ENCODE data around the gene MRPL52. TPM values are rescaled to one million over a fixed set of nuclear protein-coding genes. Genes with fewer than 3 reads are reported as not detected.

The MRPL52 gene
- total and polyA plus RNA-seq, 4 donors, result 21.1 to 104 (median 82.1) TPM

- Histone ChIP-seq H3K9me3 (ENCODE audit: control insufficient read depth, insufficient read depth, low read length) (no peaks in the 10 kb centered on the region), H3K4me3 (ENCODE audit: low read depth, low read length) (no peak overlapping the region), H3K36me3 (ENCODE audit: control insufficient read depth, insufficient read depth, low read length) (peaks cover 44% of the 10 kb centered on the region), H3K27me3 (ENCODE audit: control insufficient read depth, insufficient read depth, low read length) (no peaks in the 10 kb centered on the region), H3K4me1 (ENCODE audit: control insufficient read depth, insufficient read depth, low read length) (peaks cover 9% of the 10 kb centered on the region), H3K27ac (ENCODE audit: low read depth, low read length) (no peak overlapping the region)
- 94% methylated on average over 20 of the region's 20 CpGs for WGBS (ENCODE audit: insufficient coverage)
- DNase-seq (ENCODE audit: low read depth in 4 of 6, low spot score in 6 of 6), result no peak
Observed at GRCh38 chr14:22875748-22876319, 46.1 kb downstream of the MRPL52 start.

DNA sequence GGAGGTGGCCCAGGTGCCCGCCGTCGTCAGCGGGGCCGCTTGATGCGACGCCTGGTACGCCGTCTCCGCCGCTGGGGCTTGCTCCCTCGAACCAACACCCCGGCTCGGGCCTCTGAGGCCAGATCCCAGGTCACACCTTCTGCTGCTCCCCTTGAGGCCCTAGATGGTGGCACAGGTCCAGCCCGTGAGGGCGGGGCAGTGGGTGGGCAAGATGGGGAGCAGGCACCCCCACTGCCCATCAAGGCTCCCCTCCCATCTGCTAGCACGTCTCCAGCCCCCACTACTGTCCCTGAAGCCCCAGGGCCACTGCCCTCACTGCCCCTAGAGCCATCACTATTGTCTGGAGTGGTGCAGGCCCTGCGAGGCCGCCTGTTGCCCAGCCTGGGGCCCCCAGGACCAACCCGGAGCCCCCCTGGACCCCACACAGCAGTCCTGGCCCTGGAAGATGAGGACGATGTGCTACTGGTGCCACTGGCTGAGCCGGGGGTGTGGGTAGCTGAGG, 47.4 kb downstream of the MRPL52 start:
- peaks cover 44% of the 10 kb centered on the region for H3K36me3 ChIP-seq (ENCODE audit: control insufficient read depth, insufficient read depth, low read length)

DNA sequence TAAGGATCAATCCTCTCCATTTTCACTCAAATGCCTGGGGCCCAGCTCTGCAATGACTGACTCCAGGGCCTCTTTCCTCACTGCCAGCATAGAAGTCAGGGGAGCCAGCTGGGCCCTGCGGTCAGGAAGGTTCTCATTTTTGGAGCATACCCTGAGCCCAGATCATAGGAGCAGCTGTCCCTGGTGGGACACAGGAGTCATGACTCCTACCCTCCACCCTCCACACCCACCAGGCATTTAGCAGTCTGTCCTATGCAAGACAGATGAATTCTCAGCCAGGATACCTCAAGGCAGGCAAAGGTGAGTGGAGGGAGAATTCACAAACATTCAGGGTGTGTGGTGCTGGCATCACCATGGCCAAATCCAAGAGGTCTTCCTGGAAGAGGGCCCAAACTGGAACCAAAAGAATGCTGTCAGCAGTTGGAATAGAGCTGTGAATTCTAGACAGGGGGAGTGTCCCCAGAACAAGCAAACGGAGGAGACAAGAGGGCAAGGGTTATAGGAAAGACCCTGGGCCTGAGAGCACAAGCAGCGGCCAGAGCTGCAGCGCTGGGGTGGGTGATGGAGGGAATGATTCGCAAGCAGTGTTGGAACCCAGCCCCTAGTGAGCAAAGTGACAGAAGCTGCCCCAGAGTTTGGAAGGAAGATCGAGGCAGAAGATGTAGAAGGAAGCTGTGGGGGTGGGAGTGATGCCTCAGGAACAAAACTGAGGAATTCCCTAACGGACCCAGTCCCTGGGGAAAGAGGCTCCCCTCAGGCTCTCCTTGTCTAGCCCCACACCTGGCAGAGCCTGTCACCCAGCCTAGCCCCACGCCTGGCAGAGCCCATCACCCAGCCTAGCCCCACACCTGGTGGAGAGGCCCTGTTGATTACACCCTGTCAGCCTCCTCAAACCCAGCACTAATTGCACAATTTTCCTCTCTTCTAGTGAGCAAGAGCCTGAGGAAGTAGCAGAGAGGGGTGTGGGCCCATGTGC, 48.9 kb downstream of the MRPL52 start:
- no peak for DNase-seq (ENCODE audit: low read depth in 4 of 6, low spot score in 6 of 6)
- H3K27ac ChIP-seq (ENCODE audit: low read depth, low read length), result no peak overlapping the region
- H3K27me3 ChIP-seq (ENCODE audit: control insufficient read depth, insufficient read depth, low read length), result no peaks in the 10 kb centered on the region
- H3K4me3 ChIP-seq (ENCODE audit: low read depth, low read length), result no peak overlapping the region
- H3K36me3 ChIP-seq (ENCODE audit: control insufficient read depth, insufficient read depth, low read length), result peaks cover 44% of the 10 kb centered on the region
- H3K4me1 ChIP-seq (ENCODE audit: control insufficient read depth, insufficient read depth, low read length), result peaks cover 16% of the 10 kb centered on the region
- no peaks in the 10 kb centered on the region for H3K9me3 ChIP-seq (ENCODE audit: control insufficient read depth, insufficient read depth, low read length)
- WGBS (ENCODE audit: insufficient coverage), result 80% methylated on average over 7 of the region's 8 CpGs

More for the DNA sequence above, 47.4 kb downstream of the MRPL52 start:
- H3K9me3 ChIP-seq (ENCODE audit: control insufficient read depth, insufficient read depth, low read length), result no peaks in the 10 kb centered on the region
- H3K27ac ChIP-seq (ENCODE audit: low read depth, low read length), result no peak overlapping the region
- peaks cover 8% of the 10 kb centered on the region for H3K4me1 ChIP-seq (ENCODE audit: control insufficient read depth, insufficient read depth, low read length)
- H3K27me3 ChIP-seq (ENCODE audit: control insufficient read depth, insufficient read depth, low read length), result no peaks in the 10 kb centered on the region
- DNase-seq (ENCODE audit: low read depth in 4 of 6, low spot score in 6 of 6), result no peak
- no peak overlapping the region for H3K4me3 ChIP-seq (ENCODE audit: low read depth, low read length)
- WGBS (ENCODE audit: insufficient coverage), result 95% methylated on average over 22 of the region's 22 CpGs

- H3K4me3 ChIP-seq (ENCODE audit: low read depth, low read length), result no peak overlapping the region
- peaks cover 42% of the 10 kb centered on the region for H3K4me1 ChIP-seq (ENCODE audit: control insufficient read depth, insufficient read depth, low read length)
- H3K36me3 ChIP-seq (ENCODE audit: control insufficient read depth, insufficient read depth, low read length), result peaks cover 20% of the 10 kb centered on the region
- H3K27me3 ChIP-seq (ENCODE audit: control insufficient read depth, insufficient read depth, low read length), result no peaks in the 10 kb centered on the region
- H3K9me3 ChIP-seq (ENCODE audit: control insufficient read depth, insufficient read depth, low read length), result no peaks in the 10 kb centered on the region
- no peak for DNase-seq (ENCODE audit: low read depth in 4 of 6, low spot score in 6 of 6)
- H3K27ac ChIP-seq (ENCODE audit: low read depth, low read length), result no peak overlapping the region
- 53% methylated on average over 4 of the region's 7 CpGs for WGBS (ENCODE audit: insufficient coverage)
Observed at GRCh38 chr14:22882064-22882463, 52.4 kb downstream of the MRPL52 start.

- H3K27me3 ChIP-seq (ENCODE audit: control insufficient read depth, insufficient read depth, low read length), result no peaks in the 10 kb centered on the region
- no peak overlapping the region for H3K4me3 ChIP-seq (ENCODE audit: low read depth, low read length)
- H3K27ac ChIP-seq (ENCODE audit: low read depth, low read length), result peak overlapping the region; percentile 19
- H3K4me1 ChIP-seq (ENCODE audit: control insufficient read depth, insufficient read depth, low read length), result peaks cover 48% of the 10 kb centered on the region
- DNase-seq (ENCODE audit: low read depth in 4 of 6, low spot score in 6 of 6), result peak in 3 of 6 donors; percentile 81 to 98 (median 95)
- whole genome bisulfite sequencing (ENCODE audit: insufficient coverage), result 13% methylated on average over 4 of the region's 6 CpGs
- no peaks in the 10 kb centered on the region for H3K9me3 ChIP-seq (ENCODE audit: control insufficient read depth, insufficient read depth, low read length)
- H3K36me3 ChIP-seq (ENCODE audit: control insufficient read depth, insufficient read depth, low read length), result peaks cover 15% of the 10 kb centered on the region
Observed at GRCh38 chr14:22882529-22883172, 53.0 kb downstream of the MRPL52 start.

DNA sequence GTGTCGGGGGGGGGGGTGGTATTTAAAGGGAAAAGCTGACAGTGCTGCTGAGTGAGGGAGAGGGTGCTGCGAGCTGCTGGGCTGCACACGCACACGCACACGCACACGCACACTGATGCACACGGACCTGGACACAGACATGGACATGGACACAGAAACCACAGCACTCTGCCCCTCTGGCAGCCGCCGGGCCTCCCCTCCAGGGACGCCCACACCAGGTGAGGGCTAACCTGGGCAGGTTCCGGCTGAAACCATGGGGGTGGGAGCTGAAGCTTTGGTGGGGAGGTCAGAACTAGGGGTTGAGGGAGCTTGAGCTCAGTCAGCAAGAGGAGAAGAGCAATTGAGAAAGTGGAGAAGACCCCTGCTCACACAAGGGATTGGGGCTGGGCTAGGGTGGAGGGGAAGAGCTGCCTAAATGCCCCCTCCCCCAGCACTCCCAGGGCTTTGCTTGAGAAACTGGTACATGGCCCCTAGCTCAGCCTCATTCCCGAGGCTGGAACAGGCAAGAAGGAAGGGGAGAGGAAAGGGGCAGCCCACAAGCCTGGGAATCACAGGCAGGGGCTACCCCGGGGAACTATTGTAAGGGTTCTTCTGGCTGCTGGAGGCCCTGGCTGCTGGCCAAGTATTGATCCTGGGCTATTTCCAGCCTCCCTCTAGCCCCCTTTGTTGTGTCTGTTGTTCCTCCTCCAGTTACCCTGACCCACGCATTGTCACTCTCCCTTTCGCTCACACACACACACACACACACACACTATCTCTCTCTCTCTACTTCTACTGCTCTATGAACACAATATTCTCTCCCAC, 53.7 kb downstream of the MRPL52 start, which contains the start of gene REM2:
REM2 (plus strand) TSS at position 50 of the 804 bp plus-strand sequence; CDS start at position 116, 66 bp downstream.
- Histone ChIP-seq H3K27me3 (ENCODE audit: control insufficient read depth, insufficient read depth, low read length) (no peaks in the 10 kb centered on the region), H3K4me3 (ENCODE audit: low read depth, low read length) (peak within 1 kb of the TSS; percentile 30), H3K4me1 (ENCODE audit: control insufficient read depth, insufficient read depth, low read length) (peaks cover 53% of the 10 kb centered on the region), H3K36me3 (ENCODE audit: control insufficient read depth, insufficient read depth, low read length) (peaks cover 10% of the 10 kb centered on the region), H3K27ac (ENCODE audit: low read depth, low read length) (peak within 1 kb of the TSS; percentile 26), H3K9me3 (ENCODE audit: control insufficient read depth, insufficient read depth, low read length) (no peaks in the 10 kb centered on the region)
- 13% methylated on average over 11 of the region's 15 CpGs for WGBS (ENCODE audit: insufficient coverage)
- DNase-seq (ENCODE audit: low read depth in 4 of 6, low spot score in 6 of 6), result peak in 2 of 6 donors; percentile 53 to 85

DNA sequence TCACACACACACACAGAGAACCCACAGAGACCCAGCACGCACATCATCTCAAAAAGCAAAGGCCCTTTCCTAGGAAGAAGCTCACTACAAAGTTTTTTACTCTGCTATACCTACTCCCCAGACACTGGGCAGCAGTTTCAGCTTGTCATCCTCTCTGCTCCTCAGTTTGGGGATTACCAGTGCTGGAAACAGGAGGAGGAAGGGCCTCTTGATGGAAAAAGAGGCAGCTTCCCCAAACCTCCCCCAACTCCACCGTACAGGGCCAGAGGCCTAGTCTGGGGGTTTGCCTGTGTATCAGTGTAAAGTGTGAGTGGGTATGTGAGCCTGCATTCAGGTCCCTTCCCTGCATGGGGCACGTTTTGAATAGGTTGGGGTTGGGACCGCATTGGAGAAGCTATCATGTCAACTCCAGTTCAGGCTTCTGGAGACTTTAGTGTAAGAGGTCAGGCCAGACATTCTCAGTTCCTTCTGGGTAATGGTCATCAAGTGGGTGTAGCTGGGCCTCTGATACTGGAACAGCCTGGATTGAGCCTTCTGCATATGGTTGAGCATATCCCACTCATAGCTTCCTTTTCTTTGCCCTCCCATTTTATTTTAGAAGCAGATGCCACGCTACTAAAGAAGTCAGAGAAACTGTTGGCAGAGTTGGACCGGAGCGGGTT, 54.5 kb downstream of the MRPL52 start:
- 69% methylated on average over 6 of the region's 7 CpGs for WGBS (ENCODE audit: insufficient coverage)
- peaks cover 3% of the 10 kb centered on the region for H3K36me3 ChIP-seq (ENCODE audit: control insufficient read depth, insufficient read depth, low read length)
- H3K9me3 ChIP-seq (ENCODE audit: control insufficient read depth, insufficient read depth, low read length), result no peaks in the 10 kb centered on the region
- H3K4me1 ChIP-seq (ENCODE audit: control insufficient read depth, insufficient read depth, low read length), result peaks cover 53% of the 10 kb centered on the region
- H3K27ac ChIP-seq (ENCODE audit: low read depth, low read length), result no peak overlapping the region
- DNase-seq (ENCODE audit: low read depth in 4 of 6, low spot score in 6 of 6), result no peak
- H3K4me3 ChIP-seq (ENCODE audit: low read depth, low read length), result no peak overlapping the region
- no peaks in the 10 kb centered on the region for H3K27me3 ChIP-seq (ENCODE audit: control insufficient read depth, insufficient read depth, low read length)
